Natural killer cell (primary cell): ENCODE measurements around the gene WNK2. TPM values are rescaled to one million over a fixed set of nuclear protein-coding genes. Genes with fewer than 3 reads are reported as not detected.

Experiments
- ATAC-seq, 3 donors: fragments of 150-1000 bp in 2 of 3; fragments of 200-7000 bp in 1 of 3; cut with Tn5 transposase; 1 replicate in 1 of 3; 2 replicates in 2 of 3; pipeline ENCODE4 v1.10.0; 2021; ENCODE audit warnings: mild to moderate bottlenecking in 2 of 3, moderate library complexity in 2 of 3
- DNase-seq, 2 donors: peaks; one replicate each; pipeline versions ENCODE4 v3.0.0 to v3.0.0-alpha.2; 2013 to 2021; ENCODE audit warnings: mixed read lengths in 1 of 2
- H3K27ac ChIP-seq: one replicate; pipeline ENCODE4 v1.5.1; 2013; ENCODE audit warnings: mild to moderate bottlenecking, low read length
- H3K27me3 ChIP-seq: one replicate; pipeline ENCODE4 v1.6.1; 2013; ENCODE audit warnings: low read length; ENCODE audit not compliant: control insufficient read depth, insufficient read depth
- H3K36me3 ChIP-seq: one replicate; pipeline ENCODE4 v1.6.1; 2013; ENCODE audit warnings: low read length; ENCODE audit not compliant: control insufficient read depth, insufficient read depth
- H3K4me1 ChIP-seq: one replicate; pipeline ENCODE4 v1.6.1; 2013; ENCODE audit warnings: low read length; ENCODE audit not compliant: control insufficient read depth, insufficient read depth
- H3K4me3 ChIP-seq: one replicate; pipeline ENCODE4 v1.5.1; 2013; ENCODE audit warnings: low read length
- H3K9me3 ChIP-seq: one replicate; pipeline ENCODE4 v1.6.1; 2013; ENCODE audit warnings: low read length; ENCODE audit not compliant: control insufficient read depth, insufficient read depth
- H3K27ac Mint-ChIP-seq, 2 donors: one replicate each; pipeline ENCODE4 v1.8.0; 2022; ENCODE audit warnings: mild to moderate bottlenecking in 2 of 2, mixed read lengths in 2 of 2, moderate library complexity in 1 of 2
- H3K27me3 Mint-ChIP-seq, 2 donors: one replicate each; pipeline ENCODE4 v1.8.0; 2022; ENCODE audit warnings: low read depth in 2 of 2, mixed read lengths in 2 of 2
- H3K36me3 Mint-ChIP-seq: one replicate; pipeline ENCODE4 v1.8.0; 2022; ENCODE audit warnings: mixed read lengths
- H3K4me1 Mint-ChIP-seq, 2 donors: one replicate each; pipeline ENCODE4 v1.8.0; 2022; ENCODE audit warnings: mixed read lengths in 2 of 2
- H3K4me3 Mint-ChIP-seq: one replicate; pipeline ENCODE4 v1.8.0; 2022; ENCODE audit warnings: mild to moderate bottlenecking, moderate library complexity, mixed read lengths
- H3K9me3 Mint-ChIP-seq, 2 donors: one replicate each; pipeline ENCODE4 v1.8.0; 2022; ENCODE audit warnings: mixed read lengths in 2 of 2
- WGBS: methylation state at CpG from one replicate; pipeline ENCODE4 v1.1.7; 2013; ENCODE audit warnings: missing lambda C conversion rate; ENCODE audit not compliant: insufficient coverage; 5-methylcytosine and 5-hydroxymethylcytosine counted together
- intact Hi-C: fragments of 100-400 bp; cut with micrococcal nuclease; formaldehyde crosslinking; loops from one replicate; pipeline ENCODE4 v1.14.2; 2022
- total RNA-seq, 4 donors: library from RNA; stranded (reverse); fragments of 120-200 nt in 1 of 4; gene quantifications; one replicate each; pipeline versions ENCODE4 v1.2.3 to v1.2.4, GENCODE V29; 2013 to 2022
- TF ChIP-seq, protein P1 (sequence below): fragments of 200-600 bp; IDR thresholded peaks from one replicate; pipeline ENCODE4 v1.8.0; 2022; ENCODE audit warnings: antibody characterized with exemption

Gene WNK2
- total RNA-seq, 3 donors from 2014 or later (not counting 1 experiment from before 2014, with no cell fraction given) = 0.25 TPM; not detected in 2

DNA sequence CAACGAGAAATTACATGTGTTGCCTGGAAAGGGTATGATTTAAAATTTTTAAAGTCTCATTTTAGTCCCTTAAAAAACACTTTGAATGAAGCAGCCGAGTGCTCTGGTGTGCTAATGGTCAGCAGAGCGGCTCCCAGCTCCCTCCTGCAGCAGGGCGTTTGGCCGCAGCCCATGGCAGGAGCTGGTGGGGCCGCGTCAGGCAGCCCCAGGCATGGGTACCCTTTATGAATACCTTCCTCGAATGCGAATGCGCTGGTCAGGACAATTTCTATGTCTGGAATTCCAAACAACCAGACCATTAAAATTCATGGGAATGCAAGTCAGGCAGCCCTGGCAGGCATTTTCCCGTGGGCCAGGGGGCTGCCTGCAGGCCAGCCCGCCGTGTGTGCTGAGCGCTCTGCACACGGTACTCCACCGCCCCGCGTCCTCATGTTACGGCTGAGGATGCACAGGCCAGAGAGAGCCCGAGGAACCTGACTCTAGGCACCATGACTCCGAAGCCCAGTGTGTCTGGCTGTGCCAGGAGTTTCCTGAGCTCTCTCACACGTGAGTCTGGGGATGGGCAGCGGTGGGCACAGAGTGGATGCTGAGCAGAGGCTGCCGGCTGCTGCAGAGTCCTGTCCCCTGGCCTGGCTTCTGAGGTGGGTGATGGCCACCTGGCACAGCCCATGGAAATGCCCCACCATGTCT is 123.7 kb downstream of the WNK2 start:
- H3K27me3 ChIP-seq = peaks cover 27% of the 10 kb centered on the region
- Mint-ChIP-seq H3K36me3 (no peaks in the 10 kb centered on the region), H3K27ac (no peak overlapping the region), H3K9me3 (no peaks in the 10 kb centered on the region), H3K27me3 (peaks cover 33 to 48% of the 10 kb centered on the region in 2 donors), H3K4me1 (peaks cover under 1 to 3% of the 10 kb centered on the region in 2 donors), H3K4me3 (no peak overlapping the region)
- DNase-seq = no peak
- TF ChIP-seq, protein P1, sequence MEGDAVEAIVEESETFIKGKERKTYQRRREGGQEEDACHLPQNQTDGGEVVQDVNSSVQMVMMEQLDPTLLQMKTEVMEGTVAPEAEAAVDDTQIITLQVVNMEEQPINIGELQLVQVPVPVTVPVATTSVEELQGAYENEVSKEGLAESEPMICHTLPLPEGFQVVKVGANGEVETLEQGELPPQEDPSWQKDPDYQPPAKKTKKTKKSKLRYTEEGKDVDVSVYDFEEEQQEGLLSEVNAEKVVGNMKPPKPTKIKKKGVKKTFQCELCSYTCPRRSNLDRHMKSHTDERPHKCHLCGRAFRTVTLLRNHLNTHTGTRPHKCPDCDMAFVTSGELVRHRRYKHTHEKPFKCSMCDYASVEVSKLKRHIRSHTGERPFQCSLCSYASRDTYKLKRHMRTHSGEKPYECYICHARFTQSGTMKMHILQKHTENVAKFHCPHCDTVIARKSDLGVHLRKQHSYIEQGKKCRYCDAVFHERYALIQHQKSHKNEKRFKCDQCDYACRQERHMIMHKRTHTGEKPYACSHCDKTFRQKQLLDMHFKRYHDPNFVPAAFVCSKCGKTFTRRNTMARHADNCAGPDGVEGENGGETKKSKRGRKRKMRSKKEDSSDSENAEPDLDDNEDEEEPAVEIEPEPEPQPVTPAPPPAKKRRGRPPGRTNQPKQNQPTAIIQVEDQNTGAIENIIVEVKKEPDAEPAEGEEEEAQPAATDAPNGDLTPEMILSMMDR = no peak
- H3K36me3 ChIP-seq = no peaks in the 10 kb centered on the region
- no peak for ATAC-seq
- no peak overlapping the region for H3K27ac ChIP-seq
- peaks cover under 1% of the 10 kb centered on the region for H3K4me1 ChIP-seq
- no peaks in the 10 kb centered on the region for H3K9me3 ChIP-seq
- intact Hi-C loops = no loop called here
- 91% methylated on average over 24 of the region's 24 CpGs for WGBS
- H3K4me3 ChIP-seq = no peak overlapping the region

DNA sequence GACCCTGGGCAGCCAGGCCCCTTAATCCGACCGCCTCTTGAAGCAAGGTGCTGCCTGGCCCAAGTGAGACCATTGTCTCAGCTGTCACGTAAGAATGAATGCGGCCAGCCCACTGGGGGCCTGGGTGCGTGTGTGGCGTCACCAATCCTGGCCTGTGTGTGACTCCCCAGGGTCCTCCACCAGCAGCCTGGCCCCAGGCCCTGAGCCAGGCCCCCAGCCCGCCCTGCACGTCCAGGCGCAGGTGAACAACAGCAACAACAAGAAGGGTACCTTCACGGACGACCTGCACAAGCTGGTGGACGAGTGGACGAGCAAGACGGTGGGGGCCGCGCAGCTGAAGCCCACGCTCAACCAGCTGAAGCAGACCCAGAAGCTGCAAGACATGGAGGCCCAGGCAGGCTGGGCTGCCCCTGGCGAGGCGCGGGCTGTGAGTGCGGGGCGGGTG is 124.2 kb downstream of the WNK2 start:
- Histone ChIP-seq H3K9me3 (no peaks in the 10 kb centered on the region), H3K4me1 (no peaks in the 10 kb centered on the region), H3K27ac (no peak overlapping the region), H3K36me3 (no peaks in the 10 kb centered on the region), H3K27me3 (peaks cover 32% of the 10 kb centered on the region), H3K4me3 (no peak overlapping the region)
- Mint-ChIP-seq H3K4me3 (no peak overlapping the region), H3K9me3 (no peaks in the 10 kb centered on the region), H3K36me3 (no peaks in the 10 kb centered on the region), H3K4me1 (peaks cover 6 to 7% of the 10 kb centered on the region in 2 donors), H3K27me3 (peaks cover 39 to 53% of the 10 kb centered on the region in 2 donors), H3K27ac (no peak overlapping the region)
- peak in 1 of 3 donors; percentile 19 for ATAC-seq
- 92% methylated on average over 22 of the region's 22 CpGs for WGBS
- TF ChIP-seq, protein P1 = no peak
- intact Hi-C loops = no loop called here
- no peak for DNase-seq

DNA sequence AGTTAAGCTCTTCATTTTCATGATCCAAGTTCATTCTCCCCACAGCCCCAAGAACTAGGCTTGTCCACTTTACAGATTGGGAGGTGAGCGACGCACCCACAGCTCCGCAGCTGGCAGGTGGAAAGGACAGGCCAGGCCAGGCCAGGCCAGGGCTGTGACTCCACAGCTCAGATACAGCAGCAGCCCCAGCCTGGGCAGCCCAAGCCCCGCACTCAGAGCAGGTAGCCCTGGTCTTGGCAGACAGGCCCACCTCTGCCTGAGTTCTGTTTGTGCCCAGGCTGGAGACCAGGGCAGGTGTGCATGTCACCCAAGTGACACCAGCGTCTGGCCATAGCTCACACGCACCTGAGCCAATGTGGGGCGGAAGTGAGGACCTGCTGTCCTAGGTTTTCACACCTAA is 124.7 kb downstream of the WNK2 start:
- Mint-ChIP-seq H3K4me1 (peaks cover 6 to 7% of the 10 kb centered on the region in 2 donors), H3K27me3 (peaks cover 41 to 58% of the 10 kb centered on the region in 2 donors), H3K27ac (no peak overlapping the region), H3K9me3 (no peaks in the 10 kb centered on the region), H3K4me3 (no peak overlapping the region), H3K36me3 (no peaks in the 10 kb centered on the region)
- no peaks in the 10 kb centered on the region for H3K36me3 ChIP-seq
- H3K9me3 ChIP-seq = no peaks in the 10 kb centered on the region
- ATAC-seq = no peak
- intact Hi-C loops = no loop called here
- peaks cover 33% of the 10 kb centered on the region for H3K27me3 ChIP-seq
- TF ChIP-seq, protein P1 = no peak
- DNase-seq = no peak
- no peaks in the 10 kb centered on the region for H3K4me1 ChIP-seq
- H3K4me3 ChIP-seq = no peak overlapping the region
- H3K27ac ChIP-seq = no peak overlapping the region
- 87% methylated on average over 7 of the region's 7 CpGs for WGBS
